ENCODE data around the gene CRABP2. TPM values are rescaled to one million over a fixed set of nuclear protein-coding genes. Genes with fewer than 3 reads are reported as not detected.

The CRABP2 gene
- total and polyA plus RNA-seq, 2 of the 13 experiments (the other 11 are each of a cell fraction or from before 2014, with no cell fraction given), result 0.40 to 0.60 TPM

DNA sequence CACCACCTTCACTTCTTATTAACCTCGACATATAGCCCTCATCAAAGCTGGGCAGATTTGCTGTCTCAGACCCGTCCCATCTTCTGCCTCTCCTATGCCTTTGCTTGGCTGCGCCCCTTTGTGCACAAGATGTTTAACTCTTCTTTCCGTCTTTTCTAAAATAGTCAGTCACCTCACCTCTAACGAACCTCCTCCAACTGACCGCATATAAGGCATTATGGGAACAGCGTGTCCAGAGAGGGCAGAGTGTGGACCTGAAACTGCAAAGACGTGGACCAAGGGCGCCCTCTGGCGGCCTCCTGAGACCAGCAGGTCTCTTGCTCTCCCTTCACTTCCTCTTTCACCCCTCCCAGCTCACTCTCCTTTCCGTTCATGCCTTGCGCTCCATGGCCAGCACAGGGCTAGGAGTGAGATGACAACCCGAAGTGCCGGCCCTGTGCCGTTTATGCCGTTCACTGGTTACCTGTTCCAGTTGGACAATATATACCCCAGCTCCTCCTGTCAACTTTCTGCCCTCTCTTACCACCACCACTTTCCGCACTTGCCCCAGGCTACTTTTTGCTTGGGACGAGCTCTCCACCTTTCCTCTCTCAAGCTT, 20.4 kb upstream of the CRABP2 start (continued):
- TF ChIP-seq GABPA (IDR thresholded peaks at IDR 0.05; ENCODE audit: low read depth, low read length) (0 out of 2 replicates have a peak, but pooled peaks have one; percentile 30), GABPA (CRISPR knock-in tag; IDR thresholded peaks at IDR 0.05; ENCODE audit: low read depth) (peak; percentile 75), ZSCAN12 (CRISPR knock-in tag; IDR thresholded peaks at IDR 0.05) (no peak), PLRG1 (conservative IDR thresholded peaks at IDR 0.05) (no peak), ZNF567 (CRISPR knock-in tag; IDR thresholded peaks at IDR 0.05; ENCODE audit: borderline replicate concordance) (no peak; the same call in 1 of the 2 replicates), MAFF (IDR thresholded peaks at IDR 0.05; ENCODE audit: low read depth, low read length) (no peak), HMGA1 (CRISPR knock-in tag; conservative IDR thresholded peaks at IDR 0.05) (no peak), ZNF101 (CRISPR knock-in tag; IDR thresholded peaks at IDR 0.05; ENCODE audit: borderline replicate concordance, low read depth) (no peak), IKZF5 (CRISPR knock-in tag; IDR thresholded peaks at IDR 0.05) (peak; percentile 37; the same call in 1 of the 2 replicates), SNRNP70 (IDR thresholded peaks at IDR 0.05; ENCODE audit: low read depth, low read length) (no peak), ZNF780A (CRISPR knock-in tag; IDR thresholded peaks at IDR 0.05) (no peak), ZZZ3 (CRISPR knock-in tag; IDR thresholded peaks at IDR 0.05; ENCODE audit: borderline replicate concordance) (no peak), FOXK1 (CRISPR knock-in tag; IDR thresholded peaks at IDR 0.05; ENCODE audit: borderline replicate concordance, low read depth) (no peak), DBP (CRISPR knock-in tag; IDR thresholded peaks at IDR 0.05; ENCODE audit: not compliant biosample characterization) (no peak), ZBTB46 (CRISPR knock-in tag; IDR thresholded peaks at IDR 0.05; ENCODE audit: borderline replicate concordance) (no peak), MBNL3 (CRISPR knock-in tag; conservative IDR thresholded peaks at IDR 0.05) (no peak), KLF15 (CRISPR knock-in tag; IDR thresholded peaks at IDR 0.05; ENCODE audit: borderline replicate concordance) (no peak), ZFP36L1 (CRISPR knock-in tag; IDR thresholded peaks at IDR 0.05) (no peak), KDM4B (CRISPR knock-in tag; IDR thresholded peaks at IDR 0.05) (0 out of 2 replicates have a peak, but pooled peaks have one; percentile 79), SSRP1 (CRISPR knock-in tag; IDR thresholded peaks at IDR 0.05) (no peak), SMARCC2 (IDR thresholded peaks at IDR 0.05) (no peak), WIZ (CRISPR knock-in tag; IDR thresholded peaks at IDR 0.05) (no peak)
- TF ChIP-seq, protein P1, sequence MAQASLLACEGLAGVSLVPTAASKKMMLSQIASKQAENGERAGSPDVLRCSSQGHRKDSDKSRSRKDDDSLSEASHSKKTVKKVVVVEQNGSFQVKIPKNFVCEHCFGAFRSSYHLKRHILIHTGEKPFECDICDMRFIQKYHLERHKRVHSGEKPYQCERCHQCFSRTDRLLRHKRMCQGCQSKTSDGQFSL (CRISPR knock-in tag; IDR thresholded peaks at IDR 0.05), result no peak
- TF ChIP-seq, protein P2, sequence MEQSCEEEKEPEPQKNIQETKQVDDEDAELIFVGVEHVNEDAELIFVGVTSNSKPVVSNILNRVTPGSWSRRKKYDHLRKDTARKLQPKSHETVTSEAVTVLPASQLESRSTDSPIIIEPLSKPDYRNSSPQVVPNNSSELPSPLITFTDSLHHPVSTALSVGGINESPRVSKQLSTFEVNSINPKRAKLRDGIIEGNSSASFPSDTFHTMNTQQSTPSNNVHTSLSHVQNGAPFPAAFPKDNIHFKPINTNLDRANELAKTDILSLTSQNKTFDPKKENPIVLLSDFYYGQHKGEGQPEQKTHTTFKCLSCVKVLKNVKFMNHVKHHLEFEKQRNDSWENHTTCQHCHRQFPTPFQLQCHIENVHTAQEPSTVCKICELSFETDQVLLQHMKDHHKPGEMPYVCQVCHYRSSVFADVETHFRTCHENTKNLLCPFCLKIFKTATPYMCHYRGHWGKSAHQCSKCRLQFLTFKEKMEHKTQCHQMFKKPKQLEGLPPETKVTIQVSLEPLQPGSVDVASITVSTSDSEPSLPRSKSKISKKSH (CRISPR knock-in tag; IDR thresholded peaks at IDR 0.05; ENCODE audit: borderline replicate concordance), result no peak
- TF ChIP-seq, protein P3, sequence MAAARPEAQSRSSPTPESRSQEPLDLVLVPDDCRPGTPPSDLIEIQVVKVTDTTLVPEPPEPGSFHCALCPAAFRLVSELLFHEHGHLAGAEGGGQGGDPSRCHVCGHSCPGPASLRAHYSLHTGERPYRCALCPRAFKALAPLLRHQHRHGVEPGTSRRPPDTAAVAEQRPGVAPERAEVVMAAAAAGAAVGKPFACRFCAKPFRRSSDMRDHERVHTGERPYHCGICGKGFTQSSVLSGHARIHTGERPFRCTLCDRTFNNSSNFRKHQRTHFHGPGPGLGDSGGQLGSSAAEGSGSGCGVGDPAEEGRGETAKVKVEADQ (CRISPR knock-in tag; IDR thresholded peaks at IDR 0.05; ENCODE audit: borderline replicate concordance), result no peak
